Heart left ventricle (tissue), 16 donors: ENCODE data around the gene DHFR. TPM values are rescaled to one million over a fixed set of nuclear protein-coding genes. Genes with fewer than 3 reads are reported as not detected.
A peak's percentile ranks its signal among the peaks of the same experiment; 100 is the strongest.

Experiments
- ATAC-seq, 4 donors: fragments of 200-7000 bp; cut with Tn5 transposase; one replicate each; pipeline ENCODE4 v1.9.1; 2020 to 2022; ENCODE audit warnings: moderate library complexity in 4 of 4, mild to moderate bottlenecking in 3 of 4, moderate number of reproducible peaks in 1 of 4
- DNase-seq, 5 donors: peaks; one replicate each; pipeline ENCODE4 v3.0.0-alpha.2; 2020
- H3K27ac ChIP-seq, 12 donors: fragments of 200-600 bp; sonication (generic) in 4 of 12; one replicate each; pipeline versions ENCODE4 v1.5.0 to v1.8.0; 2016 to 2022; ENCODE audit warnings: mild to moderate bottlenecking in 2 of 12
- H3K27me3 ChIP-seq, 9 donors: fragments of 200-600 bp; sonication (generic) in 2 of 9; one replicate each; pipeline versions ENCODE4 v1.5.1 to v1.8.0; 2016 to 2022; ENCODE audit warnings: mild to moderate bottlenecking in 3 of 9
- H3K36me3 ChIP-seq, 9 donors: fragments of 200-600 bp; sonication (generic) in 2 of 9; one replicate each; pipeline versions ENCODE4 v1.5.0 to v1.8.0; 2018 to 2022; ENCODE audit warnings: mild to moderate bottlenecking in 2 of 9
- H3K4me1 ChIP-seq, 12 donors: fragments of 200-600 bp; sonication (generic) in 4 of 12; one replicate each; pipeline versions ENCODE4 v1.5.0 to v1.8.0; 2016 to 2022; ENCODE audit warnings: mild to moderate bottlenecking in 3 of 12
- H3K4me3 ChIP-seq, 12 donors: fragments of 200-600 bp; sonication (generic) in 4 of 12; one replicate each; pipeline versions ENCODE4 v1.5.0 to v1.8.0; 2017 to 2022; ENCODE audit warnings: mild to moderate bottlenecking in 9 of 12, moderate library complexity in 4 of 12
- H3K9me3 ChIP-seq, 12 donors: fragments of 200-600 bp; sonication (generic) in 4 of 12; one replicate each; pipeline versions ENCODE4 v1.5.0 to v1.8.0; 2016 to 2022; ENCODE audit warnings: mild to moderate bottlenecking in 1 of 12
- POLR2A ChIP-seq, 2 donors: fragments of 450-650 bp; IDR thresholded peaks; one replicate each; pipeline ENCODE4 v1.6.1; 2017; ENCODE audit warnings: antibody characterized with exemption in 2 of 2, mild to moderate bottlenecking in 2 of 2, moderate library complexity in 2 of 2
- WGBS, 4 donors: extraction: QIAGEN DNeasy Blood & Tissue Kit in 2 of 4; methylation state at CpG; one replicate each; pipeline versions ENCODE4 v1.1.5 to v1.1.7; 2013 to 2018; 5-methylcytosine and 5-hydroxymethylcytosine counted together
- intact Hi-C, 10 donors: fragments of 100-400 bp; cut with DNase I; formaldehyde crosslinking; loops; one replicate each; pipeline versions ENCODE4 v1.11.1 to v1.14.2; 2022
- polyA plus RNA-seq, 2 donors: library from polyadenylated mRNA; stranded (reverse); fragments of 200-250 nt; gene quantifications; one replicate each; pipeline ENCODE4 v1.2.3, GENCODE V29; 2013
- total RNA-seq, 9 donors: library from RNA; depleted of rRNA in 2 of 9; stranded (reverse); fragments of >200 nt in 2 of 9; fragmentation: NEBNext Ultra II Directional in 3 of 9; extraction: Animal tissue kit (Norgen Biotek cat#: 25700) in 3 of 9; gene quantifications; one replicate each; pipeline versions ENCODE4 v1.1.0 to v1.2.4, GENCODE V29; 2016 to 2023
- TF ChIP-seq, protein P1 (sequence below), 12 donors: fragments of 200-600 bp; sonication (generic) in 4 of 12; IDR thresholded peaks; one replicate each; pipeline versions ENCODE4 v1.5.0 to v1.8.0; 2018 to 2022; ENCODE audit warnings: antibody characterized with exemption in 12 of 12, mild to moderate bottlenecking in 5 of 12
- donor health status: ischemic (EF 13 %, LVEDD 7.1; RV severe dilation, severe dysfunction).
- donor health status: healthy with polysubstance abuse.
- donor health status: DM: no; HTN: yes; CAD: no.
- donor health status: DM: no; HTN: no; CAD: no.
- donor health status: ischemic (EF 25% LVEDD 6.9; RV normal size, moderate dysfunction).
- donor health status: ischemic (EF 25% LVEDD 5.7; RV mildly dilated, moderate dysfunction).
- donor health status: healthy.
- donor health status: DM: yes; HTN: yes; CAD: no.
- donor health status: ischemic (EF 35%, LVEDD 5.7; RV mildly dilated, moderate dysfunction).
- donor health status: nonischemic (EF 11% LVEDD 7.7; RV severe dilation, severe dysfunction).
- donor health status: DM: yes; HTN: yes; CAD: no.
- donor health status: PGD.
- donor health status: ischemic (EF 29% LVEDD 5.4; RV normal size, mild dysfunction).
- donor health status: nonischemic (EF 23%, LVEDD 6.1; RV moderate dilation, normal function).

Gene DHFR
- total and polyA plus RNA-seq, 11 donors, result 1.6 to 18.9 (median 9.6) TPM

DNA sequence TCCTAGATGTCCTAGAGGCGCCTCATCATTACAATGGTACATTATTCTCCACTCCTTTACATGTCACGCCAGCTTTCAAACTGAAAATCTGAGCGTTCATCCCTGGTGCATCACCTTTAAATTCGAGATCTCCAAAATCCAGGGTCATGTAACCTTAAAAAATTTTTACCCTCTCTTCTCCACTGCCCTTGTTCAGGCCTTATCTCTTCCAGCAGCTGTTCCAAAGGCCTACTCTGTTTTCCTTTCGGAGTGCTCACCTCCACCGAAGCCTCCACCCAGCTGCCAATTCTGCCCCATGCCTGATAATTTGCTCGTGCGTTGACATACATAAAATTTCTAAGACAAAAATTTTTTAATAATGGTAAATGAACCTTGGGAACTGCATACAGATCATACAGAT lies 1.3 kb downstream of the DHFR start:
- TF ChIP-seq POLR2A (IDR thresholded peaks at IDR 0.05), result no peak
- TF ChIP-seq, protein P1, sequence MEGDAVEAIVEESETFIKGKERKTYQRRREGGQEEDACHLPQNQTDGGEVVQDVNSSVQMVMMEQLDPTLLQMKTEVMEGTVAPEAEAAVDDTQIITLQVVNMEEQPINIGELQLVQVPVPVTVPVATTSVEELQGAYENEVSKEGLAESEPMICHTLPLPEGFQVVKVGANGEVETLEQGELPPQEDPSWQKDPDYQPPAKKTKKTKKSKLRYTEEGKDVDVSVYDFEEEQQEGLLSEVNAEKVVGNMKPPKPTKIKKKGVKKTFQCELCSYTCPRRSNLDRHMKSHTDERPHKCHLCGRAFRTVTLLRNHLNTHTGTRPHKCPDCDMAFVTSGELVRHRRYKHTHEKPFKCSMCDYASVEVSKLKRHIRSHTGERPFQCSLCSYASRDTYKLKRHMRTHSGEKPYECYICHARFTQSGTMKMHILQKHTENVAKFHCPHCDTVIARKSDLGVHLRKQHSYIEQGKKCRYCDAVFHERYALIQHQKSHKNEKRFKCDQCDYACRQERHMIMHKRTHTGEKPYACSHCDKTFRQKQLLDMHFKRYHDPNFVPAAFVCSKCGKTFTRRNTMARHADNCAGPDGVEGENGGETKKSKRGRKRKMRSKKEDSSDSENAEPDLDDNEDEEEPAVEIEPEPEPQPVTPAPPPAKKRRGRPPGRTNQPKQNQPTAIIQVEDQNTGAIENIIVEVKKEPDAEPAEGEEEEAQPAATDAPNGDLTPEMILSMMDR (IDR thresholded peaks at IDR 0.05), result no peak
- Histone ChIP-seq H3K36me3 (peaks cover 0 to 30% (median 27%) of the 10 kb centered on the region in 9 donors), H3K27ac (no peak overlapping the region), H3K4me1 (peaks cover 3 to 30% (median 17%) of the 10 kb centered on the region in 12 donors), H3K4me3 (peak overlapping the region in 7 of 12 donors; percentile 73 to 99 (median 98)), H3K9me3 (no peaks in the 10 kb centered on the region), H3K27me3 (no peaks in the 10 kb centered on the region)
- 39 to 50% (median 45%) methylated on average over 8 of the region's 8 CpGs for WGBS, 4 donors
- DNase-seq, result no peak
- intact Hi-C loops, result no loop called here
- no peak for ATAC-seq

DNA sequence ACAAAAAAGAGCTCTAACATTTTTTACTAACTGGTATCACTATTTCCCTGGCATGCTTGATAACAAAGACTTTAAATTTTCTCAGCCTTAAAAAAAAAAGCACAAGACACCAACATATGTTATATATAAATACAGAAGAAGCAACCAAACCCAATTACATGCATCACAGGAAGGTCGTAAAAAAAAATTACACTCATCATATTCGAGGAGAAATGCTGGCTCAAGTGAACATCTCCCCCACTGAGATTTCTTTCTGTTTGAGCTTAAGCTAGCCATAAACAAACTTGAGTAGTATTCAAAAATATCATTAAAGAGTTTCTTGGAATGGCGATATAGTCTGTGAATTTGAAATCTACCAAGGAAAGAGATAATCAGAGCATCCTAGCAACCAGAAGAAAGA lies 7.9 kb downstream of the DHFR start:
- TF ChIP-seq POLR2A (IDR thresholded peaks at IDR 0.05), result no peak
- TF ChIP-seq, protein P1 (IDR thresholded peaks at IDR 0.05), result no peak
- no peak for ATAC-seq
- H3K27ac ChIP-seq, result no peak overlapping the region
- H3K36me3 ChIP-seq, result peaks cover 0 to 59% (median 15%) of the 10 kb centered on the region in 9 donors
- intact Hi-C loops, result no loop called here
- no peak for DNase-seq
- H3K4me1 ChIP-seq, result no peaks in the 10 kb centered on the region
- no peaks in the 10 kb centered on the region for H3K9me3 ChIP-seq
- no peak overlapping the region for H3K4me3 ChIP-seq
- no peaks in the 10 kb centered on the region for H3K27me3 ChIP-seq
- 84 to 89% (median 87%) methylated on average over 3 of the region's 3 CpGs for WGBS, 4 donors

DNA sequence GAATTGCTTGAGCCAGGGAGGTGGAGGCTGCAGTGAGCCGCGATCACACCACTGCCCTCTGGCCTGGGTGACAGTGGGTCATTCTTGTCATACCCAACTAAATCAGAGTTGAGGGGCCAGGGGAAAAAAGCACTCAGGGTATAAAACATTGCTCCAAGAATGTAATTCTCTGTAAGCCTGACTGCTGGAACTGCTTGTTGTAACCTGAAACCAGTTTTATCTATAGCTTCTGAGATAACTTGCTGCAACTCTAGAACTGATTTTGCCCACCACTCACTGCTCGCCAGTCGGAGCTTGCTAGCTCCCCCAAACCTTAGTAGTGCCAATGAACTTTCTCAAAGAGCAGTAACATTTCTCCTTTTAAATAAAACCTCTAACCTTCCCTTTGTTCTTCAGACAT lies 9.9 kb downstream of the DHFR start:
- no peak for DNase-seq
- H3K9me3 ChIP-seq, result no peaks in the 10 kb centered on the region
- TF ChIP-seq, protein P1 (IDR thresholded peaks at IDR 0.05), result no peak
- TF ChIP-seq POLR2A (IDR thresholded peaks at IDR 0.05), result no peak
- H3K36me3 ChIP-seq, result peaks cover 0 to 77% (median 29%) of the 10 kb centered on the region in 9 donors
- intact Hi-C loops, result no loop called here
- WGBS, 4 donors, result 42 to 60% (median 51%) methylated on average over 4 of the region's 4 CpGs
- no peak overlapping the region for H3K27ac ChIP-seq
- no peak overlapping the region for H3K4me3 ChIP-seq
- H3K27me3 ChIP-seq, result no peaks in the 10 kb centered on the region
- no peaks in the 10 kb centered on the region for H3K4me1 ChIP-seq
- no peak for ATAC-seq

DNA sequence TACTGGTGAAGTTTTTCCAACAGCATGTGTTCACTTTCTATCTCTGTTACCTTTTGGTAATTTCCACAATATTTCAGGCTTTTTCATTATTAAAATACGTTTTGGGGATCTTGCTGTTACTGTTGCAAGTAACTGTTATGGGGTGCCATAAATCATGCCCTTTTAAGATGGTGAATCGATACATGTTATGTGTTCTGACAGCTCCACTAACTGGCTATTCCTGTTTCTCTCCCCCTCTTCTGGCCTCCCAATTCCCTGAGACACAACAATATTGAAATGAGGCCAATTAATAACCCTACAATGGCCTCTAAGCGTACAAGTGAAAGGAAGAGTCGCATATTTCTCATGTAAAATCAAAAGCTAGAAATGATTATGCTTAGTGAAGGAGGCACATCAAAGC lies 13.4 kb downstream of the DHFR start:
- no peaks in the 10 kb centered on the region for H3K27me3 ChIP-seq
- ATAC-seq (no peak), DNase-seq (no peak)
- H3K9me3 ChIP-seq, result no peaks in the 10 kb centered on the region
- intact Hi-C loops, result no loop called here
- no peak overlapping the region for H3K4me3 ChIP-seq
- H3K36me3 ChIP-seq, result peaks cover 0 to 77% (median 39%) of the 10 kb centered on the region in 9 donors
- no peak overlapping the region for H3K27ac ChIP-seq
- TF ChIP-seq POLR2A (IDR thresholded peaks at IDR 0.05), result no peak
- TF ChIP-seq, protein P1 (IDR thresholded peaks at IDR 0.05), result no peak
- 95 to 96% (median 96%) methylated on average over 4 of the region's 4 CpGs for WGBS, 4 donors
- H3K4me1 ChIP-seq, result no peaks in the 10 kb centered on the region
